Activated CD8-positive, alpha-beta memory T cell treated with anti-CD3 and anti-CD28 coated beads for 1 hour (primary cell): ENCODE results near the gene TLCD3B.

Source experiments
- DNase-seq, 2 donors: peaks; one replicate each; pipeline ENCODE4 v3.0.0-alpha.2; 2020; ENCODE audit warnings: low read depth in 1 of 2; ENCODE audit errors: extremely low read depth in 1 of 2

Gene TLCD3B

GRCh38 chr16:30006659-30007377, 24.3 kb downstream of the TLCD3B start:
- no peak for DNase-seq

GRCh38 chr16:30006095-30006473, 25.0 kb downstream of the TLCD3B start:
- no peak for DNase-seq

GRCh38 chr16:30005341-30006094, 25.6 kb downstream of the TLCD3B start:
- DNase-seq, result no peak

- no peak for DNase-seq
These were observed 26.2 kb downstream of the TLCD3B start for GRCh38 chr16:30004811-30005242.

GRCh38 chr16:30004424-30004776, 26.7 kb downstream of the TLCD3B start:
- no peak for DNase-seq

- no peak for DNase-seq
These were observed 27.2 kb downstream of the TLCD3B start for GRCh38 chr16:30003670-30004423.

GRCh38 chr16:30002614-30003346, 28.3 kb downstream of the TLCD3B start:
- DNase-seq, result no peak

GRCh38 chr16:30000735-30001631, 30.1 kb downstream of the TLCD3B start:
- DNase-seq, result no peak

GRCh38 chr16:29999605-30000004, 31.5 kb downstream of the TLCD3B start:
- DNase-seq, result no peak

- no peak for DNase-seq
These were observed 34.3 kb downstream of the TLCD3B start for GRCh38 chr16:29996766-29997250.

GRCh38 chr16:29995911-29996765, 34.9 kb downstream of the TLCD3B start, which contains the start of gene INO80E:
Gene INO80E (plus strand): TSS chr16:29996241. CDS start chr16:29996311, 70 bp downstream.
- DNase-seq, result peak; percentile 96 to 100

GRCh38 chr16:29995324-29995910, 35.7 kb downstream of the TLCD3B start, which contains the start of gene HIRIP3:
Gene HIRIP3 (minus strand): TSS chr16:29995617. CDS start chr16:29995605, 12 bp downstream.
- DNase-seq, result peak; percentile 61 to 72

- peak; percentile 29 to 50 for DNase-seq
These were observed 36.3 kb downstream of the TLCD3B start for GRCh38 chr16:29994600-29995323.

- no peak for DNase-seq
These were observed 37.0 kb downstream of the TLCD3B start for GRCh38 chr16:29993903-29994599.

- no peak for DNase-seq
These were observed 37.7 kb downstream of the TLCD3B start for GRCh38 chr16:29993191-29993902.

GRCh38 chr16:29992344-29992967, 38.6 kb downstream of the TLCD3B start:
- no peak for DNase-seq
